HG02973 (cell line): Measurements from ENCODE around the gene SLC22A31.
A peak's percentile ranks its signal among the peaks of the same experiment; 100 is the strongest.

Source experiments
- ATAC-seq: cut with Tn5 transposase; IDR thresholded peaks from one replicate; pipeline ENCODE4 v1.9.1; 2021; ENCODE audit warnings: moderate library complexity; ENCODE audit not compliant: unreplicated experiment

Gene SLC22A31

DNA sequence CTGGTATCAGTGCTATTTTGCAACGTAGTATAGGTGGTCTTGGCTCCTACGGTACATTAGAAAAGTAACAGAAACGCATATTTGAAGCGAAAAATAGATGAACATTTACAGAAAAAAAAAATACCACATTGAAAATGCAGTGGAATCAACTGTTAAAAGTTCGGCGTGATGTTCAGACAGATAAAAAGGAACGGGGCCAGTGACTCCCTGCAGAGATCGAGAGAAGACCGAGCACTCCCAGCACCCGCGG lies 16.7 kb upstream of the SLC22A31 start:
- ATAC-seq: no peak

DNA sequence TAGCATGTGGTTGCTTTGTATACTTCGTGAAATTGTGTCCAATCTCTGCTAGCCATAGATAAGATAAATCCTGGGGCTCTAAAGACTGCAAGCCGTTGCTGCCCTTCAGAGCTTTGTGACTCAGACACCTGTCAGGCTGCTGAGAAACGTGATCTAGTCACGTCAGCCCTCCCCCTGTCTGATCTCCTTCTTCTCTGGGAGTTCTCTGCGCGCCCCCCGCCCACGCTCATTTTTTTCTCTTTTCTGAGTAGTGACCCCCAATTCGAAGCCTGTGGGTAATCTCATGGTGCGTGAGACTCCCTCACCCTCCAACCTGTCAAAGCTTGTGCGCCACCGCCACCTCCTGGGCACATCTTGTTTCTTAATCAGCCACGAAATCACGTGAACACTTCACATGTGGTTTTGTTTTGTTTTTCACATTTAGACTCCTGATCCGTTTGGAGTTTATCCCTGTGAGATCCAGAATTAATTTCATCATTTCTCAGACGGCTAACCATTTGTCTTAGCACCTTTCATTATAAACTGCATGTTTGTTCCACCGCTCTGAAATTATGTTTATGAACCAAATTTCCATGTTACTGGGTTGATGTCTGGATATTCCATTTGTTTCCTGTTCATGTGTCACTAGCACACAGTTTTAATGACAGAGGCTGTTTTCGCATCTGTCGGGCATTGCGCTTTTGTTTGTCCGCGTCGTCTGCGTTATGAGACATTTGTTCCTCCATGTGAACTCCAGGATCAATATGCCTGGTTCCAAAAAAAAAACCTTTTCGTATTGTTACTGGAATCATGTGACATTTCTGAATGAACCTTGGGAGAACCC lies 16.2 kb upstream of the SLC22A31 start:
- no peak for ATAC-seq

- ATAC-seq: no peak
Measured at GRCh38 chr16:89210904-89211515, 10.7 kb upstream of the SLC22A31 start.

DNA sequence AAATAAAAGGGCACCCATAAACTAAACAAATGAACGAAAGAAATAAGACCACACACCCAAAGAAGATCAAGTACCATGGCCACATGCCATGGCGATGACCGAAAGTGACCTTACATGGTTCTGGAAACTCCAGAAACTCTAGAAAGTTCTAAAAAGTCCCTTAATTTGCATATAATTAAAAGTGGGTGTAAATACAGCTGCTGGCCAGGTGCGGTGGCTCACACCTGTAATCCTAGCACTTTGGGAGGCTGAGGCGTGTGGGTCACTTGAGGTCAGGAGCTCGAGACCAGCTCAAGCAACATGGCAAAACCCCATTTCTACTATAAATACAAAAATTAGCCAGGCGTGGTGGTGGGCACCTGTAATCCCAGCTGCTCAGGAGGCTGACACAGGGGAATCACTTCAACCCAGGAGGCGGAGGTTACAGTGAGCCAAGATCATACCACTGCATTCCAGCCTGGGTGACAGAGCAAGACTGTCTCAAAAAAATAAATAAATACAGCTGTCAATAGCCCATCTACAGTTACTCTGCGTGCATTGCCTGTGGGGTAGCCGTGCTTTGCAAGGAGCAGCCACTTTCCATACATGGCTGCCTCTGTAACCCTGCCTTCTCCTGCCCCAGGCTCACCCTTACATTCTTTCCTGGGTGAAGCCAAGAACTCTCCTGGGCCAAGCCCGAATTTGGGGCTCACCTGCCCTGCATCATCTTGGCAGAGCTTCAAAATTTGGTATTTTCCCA lies 10.0 kb upstream of the SLC22A31 start:
- no peak for ATAC-seq

GRCh38 chr16:89209522-89210044 lies 9.2 kb upstream of the SLC22A31 start:
- ATAC-seq: no peak

GRCh38 chr16:89207993-89208392 lies 7.7 kb upstream of the SLC22A31 start:
- no peak for ATAC-seq

GRCh38 chr16:89202422-89203215 lies 2.3 kb upstream of the SLC22A31 start:
- no peak for ATAC-seq

GRCh38 chr16:89201439-89202377 lies 1.4 kb upstream of the SLC22A31 start:
- peak; percentile 57 for ATAC-seq

DNA sequence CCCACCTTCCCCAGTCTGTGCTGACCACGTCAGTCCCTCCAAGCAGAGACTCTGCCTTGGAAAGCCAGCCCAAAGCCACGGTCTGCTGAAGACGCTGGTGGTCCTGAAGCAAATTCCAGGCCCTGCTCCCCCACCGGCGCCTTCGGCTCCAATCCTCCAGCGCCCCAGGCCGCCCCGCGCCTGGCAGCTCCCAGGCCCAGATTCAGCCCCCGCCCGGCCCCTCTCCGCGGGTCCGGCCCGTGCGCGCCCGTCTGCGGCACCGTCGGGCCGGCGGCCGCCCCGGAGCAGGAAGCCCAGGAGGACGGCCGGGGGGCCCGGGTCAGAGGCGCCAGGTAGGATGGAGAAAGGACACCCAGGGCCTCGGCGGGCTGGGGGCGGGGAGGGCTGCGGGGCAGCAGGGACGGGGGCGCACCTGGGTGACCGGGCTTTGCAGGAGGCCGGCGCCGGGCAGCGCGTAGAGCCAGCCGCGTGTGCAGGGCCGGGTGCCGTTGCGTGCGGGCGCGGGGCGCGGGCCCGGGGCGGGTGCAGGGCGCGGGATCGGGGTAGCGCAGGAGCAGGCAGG lies 594 bp upstream of the SLC22A31 start:
- no peak for ATAC-seq

DNA sequence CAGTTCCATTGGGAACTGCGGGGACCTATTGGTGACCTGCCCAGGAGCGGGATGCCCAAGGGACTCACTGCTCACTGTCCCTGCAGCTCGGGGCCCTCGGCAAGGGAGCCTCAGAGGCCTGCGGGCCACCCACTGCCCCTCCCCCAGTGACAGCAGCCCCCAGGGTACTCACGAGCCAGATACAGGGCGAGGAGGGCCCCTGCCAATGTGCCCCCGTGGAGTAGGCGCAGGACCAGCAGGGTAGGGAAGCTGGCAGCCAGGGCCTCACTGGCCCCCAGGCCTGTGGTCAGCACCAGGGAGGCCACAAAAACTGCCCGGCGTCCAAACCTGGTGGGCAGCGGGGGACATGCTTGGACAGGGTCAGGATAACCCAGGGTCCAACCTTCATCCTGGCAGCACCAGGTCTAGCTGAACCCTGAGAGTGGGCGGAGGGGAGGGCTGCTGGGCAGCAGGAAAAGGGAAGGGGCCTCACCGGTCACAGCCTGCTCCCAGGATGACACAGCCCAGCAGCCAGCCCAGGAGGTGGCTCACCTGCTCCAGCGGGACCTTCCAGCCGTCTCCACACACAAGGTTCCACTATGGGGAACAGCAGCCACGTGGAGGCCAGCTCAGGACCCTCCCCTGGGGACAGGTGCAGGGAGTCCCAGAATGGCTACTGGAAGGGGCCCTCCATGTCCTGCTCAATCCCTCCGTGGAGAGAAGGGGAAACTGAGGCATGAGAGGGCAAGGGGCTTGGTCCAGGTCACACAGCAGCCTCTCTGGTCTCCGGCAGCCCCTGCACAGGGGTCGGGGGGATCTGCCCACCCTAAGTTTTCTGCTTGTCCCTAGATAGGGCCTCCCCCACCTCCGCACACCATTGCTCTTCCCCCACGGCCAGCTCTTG lies 855 bp downstream of the SLC22A31 start:
- no peak for ATAC-seq

- ATAC-seq: no peak
Measured at GRCh38 chr16:89198417-89199240, 1.7 kb downstream of the SLC22A31 start.

GRCh38 chr16:89197633-89198416 lies 2.5 kb downstream of the SLC22A31 start:
- no peak for ATAC-seq

GRCh38 chr16:89197033-89197632 lies 3.2 kb downstream of the SLC22A31 start:
- no peak for ATAC-seq

GRCh38 chr16:89195521-89196171 lies 4.7 kb downstream of the SLC22A31 start:
- no peak for ATAC-seq

DNA sequence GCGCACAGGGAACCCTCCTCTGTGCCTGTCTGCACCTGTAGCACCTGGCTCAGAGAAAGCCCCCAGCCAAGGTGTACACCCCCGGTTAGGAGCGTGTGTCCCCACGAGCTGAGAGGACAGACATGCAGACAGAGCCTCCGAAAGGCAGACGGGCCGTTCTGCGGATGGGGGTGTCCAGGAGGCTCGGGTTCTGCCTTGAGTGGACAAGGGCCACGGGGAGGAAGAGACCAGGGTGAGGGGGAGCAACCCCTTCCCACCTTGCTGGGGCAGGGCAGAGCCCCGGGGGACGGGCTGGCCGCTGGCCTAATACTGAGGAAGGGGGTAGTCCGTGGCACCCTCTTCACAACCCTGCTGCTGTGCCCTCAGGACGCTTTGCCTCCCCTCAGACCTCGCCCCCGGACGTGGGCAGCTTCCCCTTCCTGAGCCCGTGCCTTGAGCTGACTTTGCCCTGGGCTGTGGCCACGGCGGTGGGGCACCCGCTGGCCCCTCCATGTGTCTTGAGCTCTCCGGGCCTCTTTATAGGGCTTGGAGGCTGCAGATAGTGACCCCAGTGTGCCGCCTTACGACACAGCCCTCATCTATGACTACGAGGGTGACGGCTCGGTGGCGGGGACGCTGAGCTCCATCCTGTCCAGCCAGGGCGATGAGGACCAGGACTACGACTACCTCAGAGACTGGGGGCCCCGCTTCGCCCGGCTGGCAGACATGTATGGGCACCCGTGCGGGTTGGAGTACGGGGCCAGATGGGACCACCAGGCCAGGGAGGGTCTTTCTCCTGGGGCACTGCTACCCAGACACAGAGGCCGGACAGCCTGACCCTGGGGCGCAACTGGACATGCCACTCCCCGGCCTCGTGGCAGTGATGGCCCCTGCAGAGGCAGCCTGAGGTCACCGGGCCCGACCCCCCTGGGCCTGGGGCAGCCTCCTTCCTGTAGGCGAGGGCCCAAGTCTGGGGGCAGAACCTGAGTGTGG lies 5.7 kb downstream of the SLC22A31 start:
- ATAC-seq: no peak
